Measurements from ENCODE around the gene RPL36.

Gene RPL36

DNA sequence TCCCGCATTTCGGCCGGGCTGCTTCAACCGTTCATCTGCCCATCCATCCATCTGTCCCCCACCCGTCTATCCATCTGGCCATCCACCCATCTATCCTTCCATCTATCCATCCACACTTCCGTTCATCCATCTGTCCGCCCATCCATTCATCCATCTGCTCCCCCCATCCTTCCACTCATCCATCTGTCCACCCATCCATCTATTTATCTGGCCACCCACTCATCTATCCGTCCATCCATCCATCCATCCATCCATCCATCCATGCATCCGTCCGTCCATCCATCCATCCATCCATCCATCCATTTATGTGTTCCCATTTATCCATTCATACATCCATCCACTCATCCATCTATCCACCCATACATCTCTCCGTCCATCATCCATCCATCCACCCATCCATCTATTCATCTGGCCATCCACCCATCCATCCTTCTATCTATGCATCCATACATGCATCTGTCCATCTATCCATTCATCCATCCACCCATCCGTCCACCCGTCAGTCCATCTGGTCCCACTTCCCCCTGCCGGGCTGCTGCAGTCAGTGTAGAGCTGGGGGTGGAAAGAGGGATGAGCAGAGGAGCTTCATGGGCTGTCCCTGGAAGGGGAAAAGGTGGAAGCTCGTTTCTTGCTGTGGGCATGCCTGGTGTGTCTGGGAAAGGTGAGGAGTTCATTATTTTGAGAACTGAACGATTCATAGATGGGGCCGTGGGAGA is 8.5 kb upstream of the RPL36 start:
- no peak for DNase-seq (ENCODE audit: extremely low read depth, low read depth)
- H3K4me3 ChIP-seq (replicated peaks; ENCODE audit: low read depth, low read length) = peak overlapping the region; percentile 99
- TF ChIP-seq, protein P1, sequence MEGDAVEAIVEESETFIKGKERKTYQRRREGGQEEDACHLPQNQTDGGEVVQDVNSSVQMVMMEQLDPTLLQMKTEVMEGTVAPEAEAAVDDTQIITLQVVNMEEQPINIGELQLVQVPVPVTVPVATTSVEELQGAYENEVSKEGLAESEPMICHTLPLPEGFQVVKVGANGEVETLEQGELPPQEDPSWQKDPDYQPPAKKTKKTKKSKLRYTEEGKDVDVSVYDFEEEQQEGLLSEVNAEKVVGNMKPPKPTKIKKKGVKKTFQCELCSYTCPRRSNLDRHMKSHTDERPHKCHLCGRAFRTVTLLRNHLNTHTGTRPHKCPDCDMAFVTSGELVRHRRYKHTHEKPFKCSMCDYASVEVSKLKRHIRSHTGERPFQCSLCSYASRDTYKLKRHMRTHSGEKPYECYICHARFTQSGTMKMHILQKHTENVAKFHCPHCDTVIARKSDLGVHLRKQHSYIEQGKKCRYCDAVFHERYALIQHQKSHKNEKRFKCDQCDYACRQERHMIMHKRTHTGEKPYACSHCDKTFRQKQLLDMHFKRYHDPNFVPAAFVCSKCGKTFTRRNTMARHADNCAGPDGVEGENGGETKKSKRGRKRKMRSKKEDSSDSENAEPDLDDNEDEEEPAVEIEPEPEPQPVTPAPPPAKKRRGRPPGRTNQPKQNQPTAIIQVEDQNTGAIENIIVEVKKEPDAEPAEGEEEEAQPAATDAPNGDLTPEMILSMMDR (IDR thresholded peaks at IDR 0.05; ENCODE audit: low read depth, low read length, missing control alignments) = no peak

DNA sequence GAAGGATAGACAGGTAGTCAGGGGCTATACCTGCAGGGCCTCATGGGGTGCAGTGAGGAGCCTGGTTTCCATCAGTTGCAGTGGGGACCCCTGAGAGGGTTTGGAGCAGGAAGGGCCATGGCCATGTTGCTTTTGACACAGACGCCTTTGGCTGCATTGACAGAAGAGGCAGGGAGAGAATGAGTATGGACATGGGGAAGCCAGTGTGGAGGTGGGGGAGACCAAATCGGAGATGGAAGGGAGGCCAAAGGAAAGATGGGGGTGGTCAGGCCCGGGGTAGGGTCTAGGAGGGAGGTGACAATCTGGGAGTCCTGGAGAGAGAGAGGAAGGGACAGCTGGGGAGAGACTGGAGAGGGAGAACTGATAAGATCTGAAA is 8.0 kb upstream of the RPL36 start:
- DNase-seq (ENCODE audit: extremely low read depth, low read depth) = no peak
- TF ChIP-seq, protein P1 (IDR thresholded peaks at IDR 0.05; ENCODE audit: low read depth, low read length, missing control alignments) = no peak
- H3K4me3 ChIP-seq (replicated peaks; ENCODE audit: low read depth, low read length) = no peak overlapping the region

DNA sequence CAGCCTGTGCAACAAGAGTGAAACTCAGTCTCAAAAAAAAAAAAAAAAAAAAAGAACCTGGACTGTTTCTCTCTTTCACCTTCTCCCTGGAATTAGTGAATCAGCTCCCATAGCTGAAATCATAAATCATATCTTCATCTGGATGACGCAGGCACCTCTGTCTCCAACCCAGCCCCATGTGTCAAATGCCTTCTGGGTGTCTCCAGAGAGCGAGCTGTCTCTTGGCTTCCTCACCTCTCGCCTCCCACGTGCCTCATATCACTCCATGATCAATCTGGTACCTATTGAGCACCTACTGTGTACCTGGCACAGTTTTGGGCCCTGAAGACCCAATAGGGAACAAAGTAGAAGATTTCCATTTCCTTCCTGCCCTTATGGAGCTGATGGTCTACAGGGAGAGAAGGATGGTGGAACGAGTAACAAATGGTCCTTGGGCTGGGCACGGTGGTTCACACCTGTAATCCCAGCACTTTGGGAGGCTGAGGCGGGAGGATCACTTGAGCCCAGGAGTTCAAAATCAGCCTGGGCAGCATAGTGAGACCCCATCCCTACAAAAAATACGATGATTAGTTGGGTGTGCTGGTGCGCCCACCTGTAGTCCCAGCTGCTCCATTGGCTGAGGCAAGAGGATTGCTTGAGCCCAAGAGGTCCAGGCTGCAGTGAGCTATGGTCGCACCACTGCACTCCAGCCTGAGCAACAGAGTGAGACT is 6.8 kb upstream of the RPL36 start:
- no peak overlapping the region for H3K4me3 ChIP-seq (replicated peaks; ENCODE audit: low read depth, low read length)
- TF ChIP-seq, protein P1 (IDR thresholded peaks at IDR 0.05; ENCODE audit: low read depth, low read length, missing control alignments) = no peak
- no peak for DNase-seq (ENCODE audit: extremely low read depth, low read depth)

DNA sequence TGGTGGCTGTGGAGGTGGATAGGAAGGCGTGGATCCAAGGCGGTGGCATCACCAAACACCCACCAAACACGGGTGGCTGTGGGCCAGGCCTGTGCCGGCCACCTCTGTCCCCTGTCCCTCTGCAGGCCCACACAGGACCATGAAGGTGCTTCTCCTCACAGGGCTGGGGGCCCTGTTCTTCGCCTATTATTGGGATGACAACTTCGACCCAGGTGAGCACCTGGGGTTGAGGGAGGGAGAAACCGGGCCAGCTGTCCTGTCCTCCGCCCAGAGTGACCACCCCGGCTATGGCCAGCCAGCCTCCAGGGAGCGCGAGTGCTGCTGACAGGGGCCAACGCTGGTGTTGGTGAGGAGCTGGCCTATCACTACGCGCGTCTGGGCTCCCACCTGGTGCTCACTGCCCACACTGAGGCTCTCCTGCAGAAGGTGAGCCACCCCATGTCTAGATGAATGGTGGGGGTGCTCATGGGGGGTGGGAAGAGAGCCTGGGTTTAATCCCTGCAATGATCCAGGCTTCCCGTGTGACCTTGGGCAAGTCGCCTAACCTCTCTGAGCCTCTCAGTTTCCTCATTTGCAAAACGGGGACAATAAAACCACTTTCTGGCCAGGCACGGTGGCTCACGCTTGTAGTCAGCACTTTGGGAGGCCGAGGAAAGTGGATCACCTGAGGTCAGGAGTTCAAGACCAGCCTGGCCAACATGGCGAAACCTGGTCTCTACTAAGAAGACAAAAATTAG is 5.2 kb upstream of the RPL36 start:
- no peak for DNase-seq (ENCODE audit: extremely low read depth, low read depth)
- TF ChIP-seq, protein P1 (IDR thresholded peaks at IDR 0.05; ENCODE audit: low read depth, low read length, missing control alignments) = no peak
- no peak overlapping the region for H3K4me3 ChIP-seq (replicated peaks; ENCODE audit: low read depth, low read length)

DNA sequence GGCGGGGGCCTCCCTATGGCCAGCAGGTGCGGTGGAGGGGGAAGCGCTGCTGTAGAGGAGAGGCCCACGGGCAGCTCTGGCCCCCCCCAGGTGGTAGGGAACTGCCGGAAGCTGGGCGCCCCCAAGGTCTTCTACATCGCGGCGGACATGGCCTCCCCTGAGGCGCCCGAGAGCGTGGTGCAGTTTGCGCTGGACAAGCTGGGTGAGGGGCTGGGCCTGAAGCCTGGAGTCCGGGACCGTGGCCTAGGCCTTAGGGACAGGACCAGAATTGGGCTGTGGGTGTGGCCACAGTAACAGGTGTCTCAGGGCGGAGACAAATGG is 3.8 kb upstream of the RPL36 start:
- TF ChIP-seq, protein P1 (IDR thresholded peaks at IDR 0.05; ENCODE audit: low read depth, low read length, missing control alignments) = no peak
- peak overlapping the region; percentile 47 for H3K4me3 ChIP-seq (replicated peaks; ENCODE audit: low read depth, low read length)
- DNase-seq (ENCODE audit: extremely low read depth, low read depth) = no peak

DNA sequence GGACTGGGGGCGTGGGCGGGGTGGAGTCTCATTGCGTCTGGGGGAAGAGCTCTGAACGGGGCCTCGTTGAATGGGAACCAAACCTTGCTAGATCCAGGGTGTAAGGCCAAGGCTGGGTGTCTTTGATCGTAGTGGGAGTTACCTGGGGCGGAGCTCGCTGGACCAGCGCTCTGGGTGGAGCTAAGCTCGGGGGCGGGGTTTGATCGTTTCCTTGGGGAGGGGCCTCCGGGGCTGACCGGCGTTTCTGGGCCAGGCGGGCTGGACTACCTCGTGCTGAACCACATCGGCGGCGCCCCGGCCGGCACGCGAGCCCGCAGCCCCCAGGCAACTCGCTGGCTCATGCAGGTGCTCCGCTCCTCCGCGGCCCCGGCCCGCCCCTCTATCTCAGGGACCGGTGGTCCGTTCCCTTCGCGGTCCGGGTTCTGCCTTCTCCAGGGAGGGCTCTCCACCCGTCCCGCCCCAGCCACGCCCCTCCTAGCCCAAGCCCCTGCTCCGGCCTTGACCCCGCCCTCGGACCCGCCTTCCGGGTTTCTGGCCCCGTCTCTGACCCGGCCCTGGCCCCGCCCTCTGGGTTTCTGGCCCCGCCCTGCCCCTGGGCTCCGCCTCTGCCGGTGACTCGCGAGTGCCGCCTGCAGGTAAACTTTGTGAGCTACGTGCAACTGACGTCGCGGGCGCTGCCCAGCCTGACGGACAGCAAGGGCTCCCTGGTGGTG is 3.3 kb upstream of the RPL36 start:
- TF ChIP-seq, protein P1 (IDR thresholded peaks at IDR 0.05; ENCODE audit: low read depth, low read length, missing control alignments) = peak; percentile 80
- H3K4me3 ChIP-seq (replicated peaks; ENCODE audit: low read depth, low read length) = peak overlapping the region; percentile 47
- peak; percentile 73 for DNase-seq (ENCODE audit: extremely low read depth, low read depth)

All from HFF-Myc (cell line).